ENCODE data around the gene CES3. TPM values are rescaled to one million over a fixed set of nuclear protein-coding genes. Genes with fewer than 3 reads are reported as not detected.
A peak's percentile ranks its signal among the peaks of the same experiment; 100 is the strongest.

The CES3 gene
- total RNA-seq, 1 donor from 2014 or later, result 1.5 TPM

DNA sequence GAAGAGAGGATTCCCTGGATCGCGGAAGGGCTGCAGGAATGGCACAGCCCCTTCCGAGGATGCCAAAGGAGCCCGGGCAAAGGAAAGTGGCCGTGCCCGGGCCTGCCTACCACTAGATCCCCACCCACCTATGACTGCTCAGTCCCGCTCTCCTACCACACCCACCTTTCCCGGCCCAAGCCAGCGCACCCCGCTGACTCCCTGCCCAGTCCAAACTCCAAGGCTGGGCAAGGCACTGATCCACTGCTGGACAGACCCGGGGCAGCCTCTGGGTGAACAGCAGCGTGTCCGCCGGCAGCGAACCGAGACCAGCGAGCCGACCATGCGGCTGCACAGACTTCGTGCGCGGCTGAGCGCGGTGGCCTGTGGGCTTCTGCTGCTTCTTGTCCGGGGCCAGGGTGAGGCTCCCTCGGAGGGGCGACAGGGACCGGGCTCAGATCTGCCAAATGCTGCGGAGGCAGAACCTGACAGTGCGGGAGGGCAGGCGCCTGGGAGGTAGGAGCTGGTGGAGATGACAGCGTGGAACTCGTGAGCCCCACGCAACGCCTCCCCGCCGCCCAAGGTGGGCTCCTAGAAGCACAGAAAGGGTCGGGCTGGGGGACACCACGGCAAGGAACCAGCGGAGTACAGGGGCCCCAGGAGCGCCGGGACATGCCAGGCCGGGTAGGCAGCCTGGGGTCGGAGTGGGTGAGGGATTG is 25.6 kb upstream of the CES3 start, which contains the start of gene CES2:
CES2 (plus strand) TSS at position 203 of the 698 bp plus-strand sequence; CDS start at position 323, 120 bp downstream.
- peak within 1 kb of the TSS; percentile 95 for H3K9ac ChIP-seq (ENCODE audit: low read length)
- H3K4me1 Mint-ChIP-seq (ENCODE audit: low read depth, unreplicated experiment), result peaks cover 13% of the 10 kb centered on the region
- H3K36me3 ChIP-seq (ENCODE audit: insufficient read depth, low read length), result peaks cover 3% of the 10 kb centered on the region
- H3K9me3 Mint-ChIP-seq (ENCODE audit: unreplicated experiment), result no peaks in the 10 kb centered on the region
- H3K27ac Mint-ChIP-seq (ENCODE audit: unreplicated experiment), result peak within 1 kb of the TSS; percentile 89
- H3K4me1 ChIP-seq (ENCODE audit: insufficient read depth, low read length), result peaks cover 19% of the 10 kb centered on the region
- peak within 1 kb of the TSS; percentile 98 for H2AFZ ChIP-seq (ENCODE audit: low read depth, low read length)
- no peak for DNase-seq (ENCODE audit: low read depth)
- H3K27ac ChIP-seq (ENCODE audit: low read depth, low read length), result peak within 1 kb of the TSS; percentile 88
- H3K4me3 Mint-ChIP-seq (ENCODE audit: unreplicated experiment), result peak within 1 kb of the TSS; percentile 95
- peak within 1 kb of the TSS; percentile 86 for H3K4me3 ChIP-seq (ENCODE audit: insufficient read depth, low read depth, low read length)
- peak within 1 kb of the TSS; percentile 99 for H3K4me2 ChIP-seq (ENCODE audit: low read length)
- H3K79me2 ChIP-seq (ENCODE audit: insufficient read depth, low read length), result peaks cover 52% of the 10 kb centered on the region
- no peak for TF ChIP-seq EZH2 (IDR thresholded peaks at IDR 0.05; ENCODE audit: insufficient read depth, low read length)
- TF ChIP-seq, protein P1, sequence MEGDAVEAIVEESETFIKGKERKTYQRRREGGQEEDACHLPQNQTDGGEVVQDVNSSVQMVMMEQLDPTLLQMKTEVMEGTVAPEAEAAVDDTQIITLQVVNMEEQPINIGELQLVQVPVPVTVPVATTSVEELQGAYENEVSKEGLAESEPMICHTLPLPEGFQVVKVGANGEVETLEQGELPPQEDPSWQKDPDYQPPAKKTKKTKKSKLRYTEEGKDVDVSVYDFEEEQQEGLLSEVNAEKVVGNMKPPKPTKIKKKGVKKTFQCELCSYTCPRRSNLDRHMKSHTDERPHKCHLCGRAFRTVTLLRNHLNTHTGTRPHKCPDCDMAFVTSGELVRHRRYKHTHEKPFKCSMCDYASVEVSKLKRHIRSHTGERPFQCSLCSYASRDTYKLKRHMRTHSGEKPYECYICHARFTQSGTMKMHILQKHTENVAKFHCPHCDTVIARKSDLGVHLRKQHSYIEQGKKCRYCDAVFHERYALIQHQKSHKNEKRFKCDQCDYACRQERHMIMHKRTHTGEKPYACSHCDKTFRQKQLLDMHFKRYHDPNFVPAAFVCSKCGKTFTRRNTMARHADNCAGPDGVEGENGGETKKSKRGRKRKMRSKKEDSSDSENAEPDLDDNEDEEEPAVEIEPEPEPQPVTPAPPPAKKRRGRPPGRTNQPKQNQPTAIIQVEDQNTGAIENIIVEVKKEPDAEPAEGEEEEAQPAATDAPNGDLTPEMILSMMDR (IDR thresholded peaks at IDR 0.05; ENCODE audit: insufficient read depth, low read depth, low read length), result no peak
- no peaks in the 10 kb centered on the region for H3K27me3 ChIP-seq (ENCODE audit: insufficient read depth, low read length)
- H3K9me3 ChIP-seq (ENCODE audit: insufficient read depth, low read depth, low read length), result no peaks in the 10 kb centered on the region
- H3K36me3 Mint-ChIP-seq (ENCODE audit: low read depth, unreplicated experiment), result peaks cover 22% of the 10 kb centered on the region
- H4K20me1 ChIP-seq (ENCODE audit: insufficient read depth, low read length), result peaks cover 81% of the 10 kb centered on the region
- no peaks in the 10 kb centered on the region for H3K27me3 Mint-ChIP-seq (ENCODE audit: low read depth, unreplicated experiment)
- no peak for FAIRE-seq

DNA sequence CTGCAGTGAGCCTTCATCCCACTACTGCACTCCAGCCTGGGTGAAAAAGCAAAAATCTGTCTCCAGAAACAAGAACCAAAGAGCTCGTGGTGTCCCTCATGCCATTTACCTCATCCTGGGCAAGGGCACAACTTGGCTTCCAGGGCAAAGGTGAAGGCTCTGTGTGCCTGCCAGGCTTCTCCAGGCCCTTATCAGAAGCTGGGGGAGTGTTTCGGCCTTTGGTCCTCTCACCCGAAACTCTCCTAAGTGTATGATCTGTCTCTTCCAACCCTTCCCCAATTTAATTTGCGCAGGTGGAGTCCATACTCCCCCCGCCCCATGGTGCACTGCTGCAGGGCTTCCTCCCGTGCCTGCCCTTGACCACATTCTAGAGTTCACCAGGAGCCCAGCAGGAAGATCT is 24.6 kb upstream of the CES3 start:
- H3K27ac Mint-ChIP-seq (ENCODE audit: unreplicated experiment), result no peak overlapping the region
- peaks cover 13% of the 10 kb centered on the region for H3K4me1 Mint-ChIP-seq (ENCODE audit: low read depth, unreplicated experiment)
- no peak for TF ChIP-seq EZH2 (IDR thresholded peaks at IDR 0.05; ENCODE audit: insufficient read depth, low read length)
- TF ChIP-seq, protein P1 (IDR thresholded peaks at IDR 0.05; ENCODE audit: insufficient read depth, low read depth, low read length), result no peak
- peaks cover 29% of the 10 kb centered on the region for H3K36me3 Mint-ChIP-seq (ENCODE audit: low read depth, unreplicated experiment)
- Histone ChIP-seq H3K4me2 (ENCODE audit: low read length) (peak overlapping the region; percentile 99), H3K4me1 (ENCODE audit: insufficient read depth, low read length) (peaks cover 19% of the 10 kb centered on the region), H3K36me3 (ENCODE audit: insufficient read depth, low read length) (peaks cover 5% of the 10 kb centered on the region), H3K9ac (ENCODE audit: low read length) (peak overlapping the region; percentile 95), H3K9me3 (ENCODE audit: insufficient read depth, low read depth, low read length) (no peaks in the 10 kb centered on the region), H3K27ac (ENCODE audit: low read depth, low read length) (no peak overlapping the region), H3K27me3 (ENCODE audit: insufficient read depth, low read length) (no peaks in the 10 kb centered on the region), H4K20me1 (ENCODE audit: insufficient read depth, low read length) (peaks cover 87% of the 10 kb centered on the region), H3K79me2 (ENCODE audit: insufficient read depth, low read length) (peaks cover 52% of the 10 kb centered on the region), H2AFZ (ENCODE audit: low read depth, low read length) (no peak overlapping the region), H3K4me3 (ENCODE audit: insufficient read depth, low read depth, low read length) (no peak overlapping the region)
- peak overlapping the region; percentile 34 for H3K4me3 Mint-ChIP-seq (ENCODE audit: unreplicated experiment)
- H3K27me3 Mint-ChIP-seq (ENCODE audit: low read depth, unreplicated experiment), result no peaks in the 10 kb centered on the region
- FAIRE-seq (no peak), DNase-seq (ENCODE audit: low read depth) (no peak)
- H3K9me3 Mint-ChIP-seq (ENCODE audit: unreplicated experiment), result no peaks in the 10 kb centered on the region
